HT1080 (cell line): Measurements from ENCODE around the gene CCDC24. TPM values are rescaled to one million over a fixed set of nuclear protein-coding genes. Genes with fewer than 3 reads are reported as not detected.
A peak's percentile ranks its signal among the peaks of the same experiment; 100 is the strongest.

ENCODE experiments used
- DNase-seq: peaks from one replicate; pipeline ENCODE4 v3.0.0-alpha.2; 2015; ENCODE audit warnings: low read depth
- total RNA-seq: library from RNA; depleted of rRNA; stranded (reverse); fragments of >200 nt; shearing (Covaris generic); gene quantifications from 2 replicates; pipeline ENCODE4 v1.2.3, GENCODE V29; 2014

CCDC24 gene
- total RNA-seq, 1 experiment from 2014 or later, result 9.6 TPM

- DNase-seq, result no peak
Measured at GRCh38 chr1:44024031-44024902, 32.9 kb downstream of the CCDC24 start.

- DNase-seq, result peak; percentile 27
Measured at GRCh38 chr1:44024903-44025525, 33.6 kb downstream of the CCDC24 start.

- DNase-seq, result no peak
Measured at GRCh38 chr1:44025816-44026215, 34.4 kb downstream of the CCDC24 start.

- no peak for DNase-seq
Measured at GRCh38 chr1:44027320-44027719, 35.9 kb downstream of the CCDC24 start.

- no peak for DNase-seq
Measured at GRCh38 chr1:44029260-44029910, 38.0 kb downstream of the CCDC24 start.

- DNase-seq, result peak; percentile 85
Measured at GRCh38 chr1:44029911-44030604, 38.7 kb downstream of the CCDC24 start.

GRCh38 chr1:44030605-44031251 is 39.3 kb downstream of the CCDC24 start:
- DNase-seq, result peak; percentile 47

- peak; percentile 58 for DNase-seq
Measured at GRCh38 chr1:44031252-44032169, 40.1 kb downstream of the CCDC24 start, which contains the start of gene SLC6A9. Gene SLC6A9, minus strand, starts transcription at chr1:44031462. Its CDS starts 7,185 bp downstream, at chr1:44024277.

- DNase-seq, result no peak
Measured at GRCh38 chr1:44032170-44032790, 40.9 kb downstream of the CCDC24 start.

- DNase-seq, result no peak
Measured at GRCh38 chr1:44033041-44033575, 41.7 kb downstream of the CCDC24 start.

GRCh38 chr1:44033756-44034155 is 42.4 kb downstream of the CCDC24 start:
- DNase-seq, result no peak

- no peak for DNase-seq
Measured at GRCh38 chr1:44034423-44034822, 43.0 kb downstream of the CCDC24 start.

- DNase-seq, result no peak
Measured at GRCh38 chr1:44034976-44035716, 43.7 kb downstream of the CCDC24 start.

- DNase-seq, result no peak
Measured at GRCh38 chr1:44035726-44036408, 44.5 kb downstream of the CCDC24 start.

- DNase-seq, result peak; percentile 72
Measured at GRCh38 chr1:44036409-44037139, 45.2 kb downstream of the CCDC24 start.

GRCh38 chr1:44037154-44037553 is 45.8 kb downstream of the CCDC24 start:
- no peak for DNase-seq
